Stimulated activated naive CD8-positive, alpha-beta T cell treated with anti-CD3 and anti-CD28 coated beads, Interleukin-15, amount 100 ng/mL, for 72 hours (primary cell): Measurements from ENCODE around the gene SH3TC1.
A peak's percentile ranks its signal among the peaks of the same experiment; 100 is the strongest.

ENCODE experiments used
- ATAC-seq: fragments of 150-1000 bp; cut with Tn5 transposase; 2 replicates; pipeline ENCODE4 v1.10.0; 2021; ENCODE audit warnings: mild to moderate bottlenecking, moderate library complexity
- DNase-seq, 2 donors: peaks; one replicate each; pipeline ENCODE4 v3.0.0; 2021 to 2022
- H3K27ac Mint-ChIP-seq, 2 donors: one replicate each; pipeline ENCODE4 v1.8.0; 2022; ENCODE audit warnings: mild to moderate bottlenecking in 2 of 2, mixed read lengths in 2 of 2, moderate library complexity in 2 of 2
- H3K27me3 Mint-ChIP-seq: one replicate; pipeline ENCODE4 v1.8.0; 2022; ENCODE audit warnings: mixed read lengths
- H3K4me1 Mint-ChIP-seq: one replicate; pipeline ENCODE4 v1.8.0; 2022; ENCODE audit warnings: mild to moderate bottlenecking, mixed read lengths
- H3K4me3 Mint-ChIP-seq, 2 donors: one replicate each; pipeline ENCODE4 v1.8.0; 2022; ENCODE audit warnings: mild to moderate bottlenecking in 2 of 2, mixed read lengths in 2 of 2, moderate library complexity in 1 of 2
- H3K9me3 Mint-ChIP-seq, 2 donors: one replicate each; pipeline ENCODE4 v1.8.0; 2022; ENCODE audit warnings: mixed read lengths in 2 of 2

Gene SH3TC1

DNA sequence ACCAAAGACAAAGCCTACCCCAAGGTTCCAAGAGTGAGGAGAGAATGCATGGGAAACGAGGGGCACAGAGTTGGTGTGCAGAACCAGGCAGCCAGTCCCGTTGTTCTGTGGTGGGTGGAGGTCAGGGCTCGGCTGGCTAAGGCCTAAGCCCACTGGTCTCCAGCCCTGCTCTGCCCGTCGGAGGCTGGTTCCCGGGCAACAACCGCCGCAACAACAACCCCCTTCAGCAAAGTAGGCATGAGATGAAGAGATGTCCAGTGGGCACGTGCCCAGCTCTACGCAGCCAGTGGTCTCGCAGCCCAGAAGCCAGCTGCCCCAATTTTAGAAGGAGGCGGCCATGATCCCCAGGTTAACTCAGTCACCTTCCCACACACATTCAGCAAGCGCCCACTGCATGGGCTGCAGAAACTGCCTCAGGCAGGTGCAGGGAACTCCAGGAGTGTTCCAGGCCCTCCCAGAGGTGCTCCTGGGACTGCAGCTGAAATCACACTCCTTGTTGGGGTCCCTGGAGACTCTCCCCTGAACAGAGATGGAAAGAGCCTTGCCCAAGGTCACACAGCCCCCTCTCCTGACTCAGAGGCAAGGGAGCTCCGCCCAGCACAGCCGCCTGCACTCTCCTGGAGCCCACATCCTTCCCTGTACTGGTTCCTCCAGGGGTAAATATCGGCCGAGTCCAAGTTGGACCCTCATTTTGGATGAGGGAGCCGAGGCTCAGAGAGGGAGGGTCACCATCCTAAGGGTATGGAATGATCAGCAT lies 45.1 kb downstream of the SH3TC1 start:
- Mint-ChIP-seq H3K9me3 (no peaks in the 10 kb centered on the region), H3K4me3 (no peak overlapping the region), H3K27me3 (no peaks in the 10 kb centered on the region), H3K27ac (no peak overlapping the region), H3K4me1 (peaks cover 7% of the 10 kb centered on the region)
- ATAC-seq (no peak), DNase-seq (no peak)

GRCh38 chr4:8244931-8245460 lies 45.9 kb downstream of the SH3TC1 start:
- Mint-ChIP-seq H3K27me3 (no peaks in the 10 kb centered on the region), H3K4me1 (peaks cover 7% of the 10 kb centered on the region), H3K9me3 (no peaks in the 10 kb centered on the region), H3K4me3 (no peak overlapping the region), H3K27ac (no peak overlapping the region)
- ATAC-seq (no peak), DNase-seq (no peak)

- Mint-ChIP-seq H3K9me3 (no peaks in the 10 kb centered on the region), H3K4me1 (peaks cover 7% of the 10 kb centered on the region), H3K27me3 (no peaks in the 10 kb centered on the region), H3K4me3 (no peak overlapping the region), H3K27ac (peak overlapping the region; percentile 38 to 43)
- ATAC-seq: no peak
- DNase-seq: no peak
Measured at GRCh38 chr4:8245884-8246833, 47.1 kb downstream of the SH3TC1 start.

DNA sequence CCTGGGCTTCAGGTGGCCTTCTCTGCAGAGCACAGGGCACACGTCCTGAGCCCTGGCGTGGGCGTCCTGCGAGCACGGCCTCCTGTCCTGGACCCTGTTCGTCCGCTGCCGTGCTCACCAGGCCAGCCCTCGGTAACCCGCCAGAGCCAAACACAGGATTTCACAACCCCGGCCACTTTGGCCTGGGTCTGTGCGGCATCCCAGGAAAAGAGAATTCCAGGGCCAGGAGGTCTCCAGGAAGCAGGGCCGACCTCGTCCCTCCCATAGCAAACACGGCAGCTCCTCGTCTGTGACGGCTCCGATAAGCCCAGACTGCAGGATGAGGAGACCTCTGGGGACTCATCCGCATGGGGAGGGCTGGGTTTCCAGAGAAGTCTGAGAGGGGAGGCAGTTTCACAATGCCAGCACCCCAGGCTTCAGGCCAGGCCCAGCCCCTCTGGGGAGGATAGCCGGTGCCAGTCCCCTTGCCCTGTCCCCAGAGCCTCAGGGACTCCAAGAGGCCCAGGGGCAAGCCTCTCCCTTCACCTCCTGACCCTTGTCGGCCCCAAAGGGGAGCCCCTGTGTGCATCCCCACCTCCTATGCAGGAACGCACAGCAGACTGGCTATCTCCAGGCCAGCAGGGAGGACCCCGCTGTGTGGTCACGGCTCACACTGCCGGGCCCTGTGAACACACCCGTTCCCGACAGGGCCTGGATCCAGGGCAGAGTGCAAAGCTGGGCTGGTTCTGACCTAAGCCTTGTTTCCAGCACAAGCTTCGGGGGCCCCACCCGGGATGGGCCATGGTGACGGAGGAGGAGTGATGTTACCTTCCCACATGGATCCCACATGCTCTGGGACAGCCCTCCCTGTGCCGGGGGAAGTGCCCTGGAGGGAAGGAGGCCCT lies 48.2 kb downstream of the SH3TC1 start:
- ATAC-seq: no peak
- no peaks in the 10 kb centered on the region for H3K9me3 Mint-ChIP-seq
- no peaks in the 10 kb centered on the region for H3K27me3 Mint-ChIP-seq
- H3K27ac Mint-ChIP-seq: no peak overlapping the region
- no peak for DNase-seq
- no peak overlapping the region for H3K4me3 Mint-ChIP-seq
- H3K4me1 Mint-ChIP-seq: peaks cover under 1% of the 10 kb centered on the region

GRCh38 chr4:8248091-8248490 lies 49.0 kb downstream of the SH3TC1 start:
- ATAC-seq (no peak), DNase-seq (no peak)
- Mint-ChIP-seq H3K4me1 (no peaks in the 10 kb centered on the region), H3K27me3 (no peaks in the 10 kb centered on the region), H3K4me3 (no peak overlapping the region), H3K27ac (no peak overlapping the region), H3K9me3 (no peaks in the 10 kb centered on the region)

DNA sequence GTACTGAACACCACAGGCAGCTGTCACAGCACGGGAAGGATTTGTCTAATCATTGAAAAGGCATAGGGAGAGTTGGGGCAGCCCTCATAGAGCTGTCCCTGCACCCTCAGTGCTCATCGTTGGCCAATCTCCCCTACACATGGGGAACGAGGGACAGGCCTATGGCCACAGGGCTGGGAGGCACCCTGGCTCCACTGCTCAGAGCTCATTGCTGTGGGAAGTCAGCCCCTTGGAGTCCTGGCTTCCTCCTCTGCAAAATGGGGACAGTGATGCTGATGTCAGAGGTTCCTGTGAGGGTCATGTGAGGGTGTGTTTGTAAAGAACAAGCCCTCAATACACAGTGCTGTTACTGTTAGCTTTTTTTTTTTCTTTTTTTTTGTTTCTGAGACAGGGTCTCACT lies 51.1 kb downstream of the SH3TC1 start:
- Mint-ChIP-seq H3K27ac (no peak overlapping the region), H3K4me3 (no peak overlapping the region), H3K9me3 (no peaks in the 10 kb centered on the region), H3K4me1 (no peaks in the 10 kb centered on the region), H3K27me3 (no peaks in the 10 kb centered on the region)
- DNase-seq (no peak), ATAC-seq (peak; percentile 4)

- ATAC-seq (peak; percentile 24), DNase-seq (no peak)
- Mint-ChIP-seq H3K4me3 (no peak overlapping the region), H3K4me1 (no peaks in the 10 kb centered on the region), H3K27me3 (no peaks in the 10 kb centered on the region), H3K27ac (no peak overlapping the region), H3K9me3 (no peaks in the 10 kb centered on the region)
Measured at GRCh38 chr4:8250637-8251036, 51.5 kb downstream of the SH3TC1 start.

DNA sequence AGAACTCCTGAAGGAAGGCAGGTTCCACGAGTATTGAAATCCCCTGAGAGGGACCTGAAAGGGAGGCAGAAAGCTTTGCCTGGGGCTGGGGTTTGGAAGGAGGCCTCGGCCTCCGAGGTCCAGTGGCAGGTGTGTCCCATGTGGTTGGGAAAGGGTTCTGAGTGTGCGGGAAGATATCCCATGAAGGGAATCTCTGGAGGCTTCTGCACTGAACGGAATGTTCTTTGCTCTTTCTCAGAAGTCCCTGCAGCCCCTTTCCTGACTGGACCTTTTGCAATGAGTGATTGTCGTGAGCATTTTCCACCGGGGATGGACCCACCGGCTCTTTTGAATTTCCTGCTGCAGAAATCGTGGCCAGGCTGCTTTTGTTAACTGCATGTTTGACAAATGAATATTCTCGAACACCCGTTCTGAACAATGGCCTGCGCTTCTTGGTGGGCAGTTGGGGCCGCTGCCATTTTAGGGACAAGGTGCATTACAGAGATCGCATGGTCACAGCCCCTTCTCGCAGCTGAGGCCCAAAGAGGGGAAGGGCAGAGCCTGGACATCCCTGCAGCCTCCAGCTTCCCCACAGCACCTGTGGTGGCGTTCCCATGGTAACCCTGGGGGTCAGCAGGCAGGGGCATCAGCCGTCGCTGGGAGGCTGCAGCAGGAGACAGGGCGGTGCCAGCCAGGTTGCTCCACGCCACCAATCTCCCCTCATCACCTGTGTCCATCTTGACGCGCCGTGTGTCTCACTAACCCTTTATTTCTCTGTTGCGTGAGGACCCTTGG lies 52.2 kb downstream of the SH3TC1 start:
- DNase-seq (no peak), ATAC-seq (no peak)
- Mint-ChIP-seq H3K4me1 (no peaks in the 10 kb centered on the region), H3K4me3 (no peak overlapping the region), H3K9me3 (no peaks in the 10 kb centered on the region), H3K27ac (no peak overlapping the region), H3K27me3 (no peaks in the 10 kb centered on the region)

DNA sequence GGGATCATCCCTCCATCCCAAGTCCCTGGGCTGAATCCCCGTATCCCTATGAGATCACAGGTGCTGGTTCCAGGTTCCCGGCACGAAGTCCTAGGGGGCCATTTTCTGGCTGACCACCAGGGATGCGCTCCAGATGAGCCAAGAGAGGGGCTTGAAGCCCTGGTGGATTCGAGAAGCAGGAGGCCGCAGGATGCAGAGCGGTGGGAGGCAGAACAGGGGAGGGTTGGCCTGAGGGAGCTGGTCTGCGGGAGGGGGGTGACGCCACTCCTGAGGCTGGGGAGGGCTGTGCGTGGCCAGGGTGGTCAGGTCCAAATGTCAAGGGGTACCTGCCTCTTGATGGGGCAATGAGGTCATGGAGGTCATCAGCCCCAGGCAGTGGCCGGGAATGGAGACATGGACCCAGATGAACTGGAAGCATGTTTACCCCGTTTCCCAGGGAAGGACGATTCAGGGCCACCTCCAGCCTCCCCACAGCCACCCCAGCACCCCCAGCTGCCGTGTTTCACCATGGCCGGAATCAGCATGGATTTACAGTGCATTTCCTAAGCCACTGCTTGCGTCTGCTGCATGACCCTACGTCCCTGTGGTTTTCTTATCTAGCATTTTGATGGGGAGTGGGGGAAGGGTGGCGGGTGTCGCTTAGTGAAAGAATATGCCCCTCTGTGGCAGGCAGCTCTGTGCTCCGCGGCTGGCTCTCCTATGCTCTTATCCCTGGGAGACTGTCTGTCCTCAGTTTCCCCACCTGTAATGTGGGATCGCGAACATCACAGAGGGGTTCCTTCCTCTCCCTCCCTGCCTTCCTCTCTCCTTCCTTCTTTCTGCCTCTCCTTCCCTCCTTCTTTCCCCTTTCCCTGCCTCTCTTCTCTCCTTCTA lies 53.4 kb downstream of the SH3TC1 start:
- Mint-ChIP-seq H3K27me3 (no peaks in the 10 kb centered on the region), H3K4me3 (no peak overlapping the region), H3K4me1 (no peaks in the 10 kb centered on the region), H3K27ac (no peak overlapping the region), H3K9me3 (no peaks in the 10 kb centered on the region)
- no peak for ATAC-seq
- no peak for DNase-seq

GRCh38 chr4:8254076-8254475 lies 55.0 kb downstream of the SH3TC1 start:
- DNase-seq (no peak), ATAC-seq (no peak)
- H3K27me3 Mint-ChIP-seq: no peaks in the 10 kb centered on the region
- H3K4me1 Mint-ChIP-seq: no peaks in the 10 kb centered on the region
- H3K27ac Mint-ChIP-seq: no peak overlapping the region
- H3K9me3 Mint-ChIP-seq: no peaks in the 10 kb centered on the region
- no peak overlapping the region for H3K4me3 Mint-ChIP-seq

DNA sequence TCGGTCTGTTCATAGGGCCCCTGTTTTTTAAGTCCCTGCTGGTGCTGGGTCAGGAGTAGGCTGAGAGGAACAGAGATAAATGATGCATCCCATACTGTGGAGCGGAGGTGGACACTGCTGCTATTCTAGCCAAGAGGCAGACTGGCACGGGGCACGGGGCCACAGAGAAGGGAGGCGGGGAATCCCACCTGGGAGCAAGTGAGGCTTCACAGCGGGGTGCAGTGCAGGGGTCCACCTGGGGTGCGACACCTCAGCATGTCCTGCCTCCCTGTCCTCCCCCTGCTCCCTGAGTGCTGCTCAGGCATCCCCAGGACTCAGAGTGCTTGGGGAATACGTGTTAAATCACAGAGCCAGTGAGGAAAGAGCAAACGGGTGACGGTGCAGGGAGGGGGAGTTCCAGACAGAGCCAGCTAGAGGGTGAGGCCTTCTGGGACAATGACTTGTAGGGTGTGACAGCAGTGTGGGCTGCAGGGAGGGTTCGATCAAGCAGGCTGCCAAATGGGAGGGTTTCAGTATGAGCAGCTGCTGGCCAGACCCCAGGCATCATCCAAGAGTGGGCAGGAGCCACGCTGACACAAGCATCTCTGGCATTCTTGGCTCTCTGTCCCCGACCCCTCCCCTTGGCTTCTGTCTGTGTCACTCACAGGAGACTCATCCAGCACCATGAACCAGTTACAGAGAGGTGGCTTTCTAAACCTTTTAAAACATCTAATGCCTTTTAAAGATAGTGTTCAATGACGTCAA lies 56.8 kb downstream of the SH3TC1 start:
- DNase-seq (no peak), ATAC-seq (no peak)
- Mint-ChIP-seq H3K27ac (no peak overlapping the region), H3K9me3 (no peaks in the 10 kb centered on the region), H3K4me3 (no peak overlapping the region), H3K4me1 (no peaks in the 10 kb centered on the region), H3K27me3 (no peaks in the 10 kb centered on the region)

- Mint-ChIP-seq H3K27ac (no peak overlapping the region), H3K9me3 (no peaks in the 10 kb centered on the region), H3K27me3 (no peaks in the 10 kb centered on the region), H3K4me3 (no peak overlapping the region), H3K4me1 (no peaks in the 10 kb centered on the region)
- ATAC-seq (no peak), DNase-seq (no peak)
Measured at GRCh38 chr4:8257854-8258253, 58.8 kb downstream of the SH3TC1 start.

- Mint-ChIP-seq H3K27me3 (no peaks in the 10 kb centered on the region), H3K4me3 (no peak overlapping the region), H3K9me3 (no peaks in the 10 kb centered on the region), H3K4me1 (no peaks in the 10 kb centered on the region), H3K27ac (peak overlapping the region in 1 of 2 donors; percentile 13)
- DNase-seq: no peak
- ATAC-seq: no peak
Measured at GRCh38 chr4:8258552-8259212, 59.6 kb downstream of the SH3TC1 start.
